ENCODE data around the gene PEX26.
A peak's percentile ranks its signal among the peaks of the same experiment; 100 is the strongest.

DNA sequence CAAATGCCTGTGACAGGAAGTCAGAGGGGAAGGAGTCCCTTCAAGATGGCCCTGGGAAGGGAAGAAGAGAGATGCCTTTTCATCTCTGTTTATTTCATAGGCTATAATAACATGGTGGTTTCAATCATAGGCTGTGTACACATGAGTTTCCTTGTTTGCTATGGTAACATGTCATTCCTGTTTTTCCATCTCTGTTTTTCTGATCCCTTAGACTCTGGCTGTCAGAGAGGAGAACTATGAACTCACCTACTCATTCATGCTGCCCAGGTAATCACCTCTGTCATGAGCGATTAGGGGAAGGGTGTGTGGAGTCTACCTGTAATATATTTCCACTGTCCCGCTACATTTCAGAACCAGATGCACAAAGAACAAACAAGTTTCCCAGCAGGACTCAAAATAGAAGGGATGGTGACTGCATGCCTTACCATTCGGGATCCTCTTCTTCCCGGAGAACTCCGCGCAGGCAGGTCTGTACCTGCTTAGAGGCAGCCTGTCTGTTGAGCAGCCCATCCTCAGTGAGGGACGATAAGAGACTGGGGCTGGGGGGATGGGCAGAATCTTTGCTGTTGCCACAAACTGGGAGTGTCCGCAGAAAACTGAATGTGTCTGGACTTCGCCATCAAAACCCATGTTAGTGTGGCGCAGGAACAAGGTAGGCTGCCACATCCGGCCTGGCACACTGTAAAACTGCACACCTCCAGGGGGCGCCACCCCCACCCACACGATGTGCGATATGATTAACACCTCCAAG lies 7.1 kb upstream of the PEX26 start:
- TF ChIP-seq, protein P1, sequence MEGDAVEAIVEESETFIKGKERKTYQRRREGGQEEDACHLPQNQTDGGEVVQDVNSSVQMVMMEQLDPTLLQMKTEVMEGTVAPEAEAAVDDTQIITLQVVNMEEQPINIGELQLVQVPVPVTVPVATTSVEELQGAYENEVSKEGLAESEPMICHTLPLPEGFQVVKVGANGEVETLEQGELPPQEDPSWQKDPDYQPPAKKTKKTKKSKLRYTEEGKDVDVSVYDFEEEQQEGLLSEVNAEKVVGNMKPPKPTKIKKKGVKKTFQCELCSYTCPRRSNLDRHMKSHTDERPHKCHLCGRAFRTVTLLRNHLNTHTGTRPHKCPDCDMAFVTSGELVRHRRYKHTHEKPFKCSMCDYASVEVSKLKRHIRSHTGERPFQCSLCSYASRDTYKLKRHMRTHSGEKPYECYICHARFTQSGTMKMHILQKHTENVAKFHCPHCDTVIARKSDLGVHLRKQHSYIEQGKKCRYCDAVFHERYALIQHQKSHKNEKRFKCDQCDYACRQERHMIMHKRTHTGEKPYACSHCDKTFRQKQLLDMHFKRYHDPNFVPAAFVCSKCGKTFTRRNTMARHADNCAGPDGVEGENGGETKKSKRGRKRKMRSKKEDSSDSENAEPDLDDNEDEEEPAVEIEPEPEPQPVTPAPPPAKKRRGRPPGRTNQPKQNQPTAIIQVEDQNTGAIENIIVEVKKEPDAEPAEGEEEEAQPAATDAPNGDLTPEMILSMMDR (optimal IDR thresholded peaks at IDR 0.05 in 1 of 3, IDR thresholded peaks at IDR 0.05 in 1 of 3, conservative IDR thresholded peaks at IDR 0.05 in 1 of 3; ENCODE audit: extremely low read depth in 1 of 3, insufficient read depth in 2 of 3, low read length in 3 of 3): peak; percentile 65 to 95 (median 86)
- TF ChIP-seq EZH2 (IDR thresholded peaks at IDR 0.05; ENCODE audit: low read length): no peak

All from keratinocyte (primary cell).